Keratinocyte (primary cell): ENCODE results near the gene S100G. TPM values are rescaled to one million over a fixed set of nuclear protein-coding genes. Genes with fewer than 3 reads are reported as not detected.

ENCODE experiments used
- DNase-seq: peaks from one replicate; pipeline ENCODE4 v3.0.0-alpha.2; 2011; ENCODE audit warnings: low read depth, missing footprints, low spot score
- FAIRE-seq: peaks from 2 replicates; lab custom pipeline; 2011; peaks lifted over from hg19 to GRCh38; lab: Jason Lieb, UNC
- H2AFZ ChIP-seq: 2 replicates; pipeline ENCODE4 v1.6.0; 2012; ENCODE audit warnings: low read length, control low read depth, inconsistent platforms; ENCODE audit not compliant: control insufficient read depth
- H3K27ac ChIP-seq: 2 replicates; pipeline ENCODE4 v1.5.1; 2011; ENCODE audit warnings: low read length; ENCODE audit not compliant: control insufficient read depth, insufficient read depth
- H3K27me3 ChIP-seq: 3 replicates; pipeline ENCODE4 v1.6.0; 2011; ENCODE audit warnings: low read length; ENCODE audit not compliant: control insufficient read depth, insufficient read depth; ENCODE audit errors: extremely low read depth
- H3K36me3 ChIP-seq, 2 experiments: 2 replicates in 1 of 2; 3 replicates in 1 of 2; pipeline ENCODE4 v1.5.1; 2011; ENCODE audit warnings: low read length in 2 of 2, mild to moderate bottlenecking in 1 of 2; ENCODE audit not compliant: control insufficient read depth in 2 of 2, insufficient read depth in 2 of 2; ENCODE audit errors: extremely low read depth in 1 of 2
- H3K4me1 ChIP-seq: 3 replicates; pipeline ENCODE4 v1.5.1; 2011; ENCODE audit warnings: low read length; ENCODE audit not compliant: control insufficient read depth, insufficient read depth; ENCODE audit errors: extremely low read depth
- H3K4me2 ChIP-seq: 3 replicates; pipeline ENCODE4 v1.6.0; 2011; ENCODE audit warnings: low read depth, low read length; ENCODE audit not compliant: control insufficient read depth, insufficient read depth; ENCODE audit errors: extremely low read depth
- H3K4me3 ChIP-seq, 3 experiments: fragments of 200-600 bp in 1 of 3; sonication (generic) in 1 of 3; 2 replicates in 2 of 3; 3 replicates in 1 of 3; pipeline ENCODE4 v1.5.1; 2011 to 2016; ENCODE audit warnings: low read length in 3 of 3, mild to moderate bottlenecking in 3 of 3, control low read depth in 2 of 3, inconsistent platforms in 1 of 3, low read depth in 1 of 3, mixed read lengths in 1 of 3, mixed run types in 1 of 3, moderate library complexity in 1 of 3; ENCODE audit not compliant: control insufficient read depth in 2 of 3, insufficient read depth in 2 of 3; ENCODE audit errors: extremely low read depth in 1 of 3
- H3K79me2 ChIP-seq: 2 replicates; pipeline ENCODE4 v1.6.0; 2012; ENCODE audit warnings: low read length; ENCODE audit not compliant: control insufficient read depth, insufficient read depth
- H3K9ac ChIP-seq: 3 replicates; pipeline ENCODE4 v1.6.0; 2011; ENCODE audit warnings: low read length; ENCODE audit not compliant: control insufficient read depth, insufficient read depth; ENCODE audit errors: extremely low read depth
- H3K9me1 ChIP-seq: 3 replicates; pipeline ENCODE4 v1.6.0; 2011; ENCODE audit warnings: low read length; ENCODE audit not compliant: control insufficient read depth, insufficient read depth; ENCODE audit errors: extremely low read depth
- H3K9me3 ChIP-seq: 2 replicates; pipeline ENCODE4 v1.5.1; 2012; ENCODE audit warnings: low read depth, low read length; ENCODE audit not compliant: control insufficient read depth
- H4K20me1 ChIP-seq: 3 replicates; pipeline ENCODE4 v1.6.0; 2011; ENCODE audit warnings: low read length; ENCODE audit not compliant: control insufficient read depth, insufficient read depth; ENCODE audit errors: extremely low read depth
- CTCF ChIP-seq, 3 experiments: IDR thresholded peaks in 1 of 3; conservative IDR thresholded peaks in 1 of 3; optimal IDR thresholded peaks in 1 of 3; 2 replicates in 2 of 3; 3 replicates in 1 of 3; pipeline versions ENCODE3 to v1.5.1; 2011; ENCODE audit warnings: low read length in 3 of 3, mild to moderate bottlenecking in 3 of 3, moderate library complexity in 2 of 3, control low read depth in 1 of 3, inconsistent platforms in 1 of 3; ENCODE audit not compliant: insufficient read depth in 2 of 3; ENCODE audit errors: extremely low read depth in 1 of 3
- EZH2 ChIP-seq: IDR thresholded peaks from one replicate; pipeline ENCODE4 v1.6.1; 2012; ENCODE audit warnings: inconsistent platforms, mild to moderate bottlenecking, low read length, moderate library complexity
- dilution Hi-C: fragments of 300-500 bp; cut with MboI; formaldehyde crosslinking; loops from one replicate; pipeline ENCODE4 v1.7.0; 2020; ENCODE audit warnings: low sequenced_read_pairs; ENCODE audit not compliant: extremely low pct_ligation_motif_present
- polyA plus RNA-seq, 5 experiments: library from polyadenylated mRNA; depleted of rRNA in 3 of 5; stranded (reverse) in 3 of 5; stranded (forward) in 1 of 5; unstranded in 1 of 5; fragments of >200 nt; gene quantifications; 1 replicate in 1 of 5; 2 replicates in 3 of 5; 3 replicates in 1 of 5; pipeline versions ENCODE4 v1.2.1 to v1.2.3, GENCODE V29; 2011 to 2012; ENCODE audit warnings: missing spikeins in 2 of 5, low read depth in 1 of 5, low replicate concordance in 1 of 5

Gene S100G
- polyA plus RNA-seq, 1 donor (not counting 4 experiments of a cell fraction or from before 2014, with no cell fraction given), result not detected

GRCh38 chrX:16659321-16659720, 9.4 kb downstream of the S100G start:
- Histone ChIP-seq H3K9ac (no peak overlapping the region), H3K9me1 (no peaks in the 10 kb centered on the region), H4K20me1 (no peaks in the 10 kb centered on the region), H3K27me3 (no peaks in the 10 kb centered on the region), H3K4me2 (no peak overlapping the region), H3K79me2 (no peaks in the 10 kb centered on the region), H3K9me3 (no peaks in the 10 kb centered on the region), H2AFZ (no peak overlapping the region), H3K27ac (no peak overlapping the region), H3K4me1 (peaks cover 4% of the 10 kb centered on the region), H3K36me3 (no peaks in the 10 kb centered on the region), H3K4me3 (no peak overlapping the region)
- TF ChIP-seq CTCF (optimal IDR thresholded peaks at IDR 0.05 in 1 of 3, IDR thresholded peaks at IDR 0.05 in 1 of 3, conservative IDR thresholded peaks at IDR 0.05 in 1 of 3; ENCODE audit: extremely low read depth in 1 of 3, insufficient read depth in 2 of 3, low read length in 3 of 3) (no peak), EZH2 (no peak)
- DNase-seq (no peak), FAIRE-seq (no peak)
- dilution Hi-C loops, result loop anchor here (25.0 kb wide), 1 partner anchor 222 kb away; no protein-coding TSS in a partner anchor

GRCh38 chrX:16661495-16661894, 11.5 kb downstream of the S100G start:
- no peaks in the 10 kb centered on the region for H4K20me1 ChIP-seq
- no peak overlapping the region for H3K9ac ChIP-seq
- H3K4me2 ChIP-seq, result no peak overlapping the region
- no peak overlapping the region for H3K4me3 ChIP-seq
- no peaks in the 10 kb centered on the region for H3K9me1 ChIP-seq
- no peak overlapping the region for H2AFZ ChIP-seq
- no peak for DNase-seq
- H3K27me3 ChIP-seq, result no peaks in the 10 kb centered on the region
- TF ChIP-seq EZH2 (no peak), CTCF (optimal IDR thresholded peaks at IDR 0.05 in 1 of 3, IDR thresholded peaks at IDR 0.05 in 1 of 3, conservative IDR thresholded peaks at IDR 0.05 in 1 of 3; ENCODE audit: extremely low read depth in 1 of 3, insufficient read depth in 2 of 3, low read length in 3 of 3) (no peak)
- H3K9me3 ChIP-seq, result no peaks in the 10 kb centered on the region
- H3K36me3 ChIP-seq, result peaks cover 0 to 4% of the 10 kb centered on the region in 2 experiments
- dilution Hi-C loops, result loop anchor here (25.0 kb wide), 1 partner anchor 224 kb away; no protein-coding TSS in a partner anchor
- H3K27ac ChIP-seq, result no peak overlapping the region
- no peak for FAIRE-seq
- H3K4me1 ChIP-seq, result peaks cover 4% of the 10 kb centered on the region
- H3K79me2 ChIP-seq, result no peaks in the 10 kb centered on the region
